ENCODE data around the gene NDUFAF8.

GRCh38 chr17:81280571-81280970 is 41.5 kb downstream of the NDUFAF8 start:
- no peak for TF ChIP-seq CTCF (IDR thresholded peaks at IDR 0.05)
- TF ChIP-seq POLR2A (IDR thresholded peaks at IDR 0.05), result no peak
